ENCODE measurements around the gene ZC3H7A.

ZC3H7A gene

DNA sequence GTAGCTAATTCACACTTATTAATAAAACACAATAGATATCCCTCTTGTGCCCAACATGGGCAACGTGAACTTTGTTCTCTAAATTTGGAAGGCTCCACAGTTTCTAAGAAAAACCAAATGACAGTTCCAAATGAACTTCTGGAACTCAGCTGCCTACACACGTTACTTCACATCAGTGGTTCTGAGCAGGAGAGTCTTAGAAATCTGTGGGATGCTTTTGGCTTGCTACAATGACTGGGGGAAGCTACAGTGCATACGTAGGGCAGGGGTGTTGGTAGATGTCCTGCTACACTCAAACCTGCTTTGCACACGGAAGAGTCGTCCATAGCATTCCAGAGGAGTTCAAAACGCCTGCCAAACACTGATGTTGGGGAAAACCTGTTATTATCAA, 62.4 kb downstream of the ZC3H7A start:
- FAIRE-seq, result no peak

DNA sequence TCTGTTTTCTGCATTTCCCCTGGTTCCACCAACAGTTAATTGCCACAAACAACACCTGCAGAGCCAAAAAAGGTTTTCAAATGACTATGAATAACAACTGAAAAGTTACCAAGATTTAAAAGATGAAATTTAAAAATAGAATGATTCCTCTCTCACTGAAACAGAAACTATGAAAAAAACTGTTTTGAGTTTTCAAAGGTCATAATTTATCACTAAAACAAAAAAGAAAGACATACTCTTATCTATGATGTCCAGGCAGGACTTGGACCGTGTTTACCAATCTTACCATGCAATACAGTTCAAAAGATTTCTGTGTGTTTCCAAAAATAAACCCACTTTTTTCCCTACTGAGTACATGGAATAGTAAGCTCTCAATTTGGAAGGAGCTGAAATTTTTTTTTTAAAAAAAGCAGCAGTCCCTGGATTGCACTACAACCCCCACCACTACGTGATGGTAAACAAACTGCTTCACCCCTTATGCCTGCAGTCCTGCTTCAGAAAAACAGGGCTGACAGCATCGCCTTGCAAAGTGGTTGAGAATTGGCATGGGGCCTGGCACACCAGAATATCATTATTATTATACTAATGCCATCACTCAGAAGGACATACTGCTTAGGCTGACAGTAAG, 62.9 kb downstream of the ZC3H7A start:
- FAIRE-seq, result no peak

DNA sequence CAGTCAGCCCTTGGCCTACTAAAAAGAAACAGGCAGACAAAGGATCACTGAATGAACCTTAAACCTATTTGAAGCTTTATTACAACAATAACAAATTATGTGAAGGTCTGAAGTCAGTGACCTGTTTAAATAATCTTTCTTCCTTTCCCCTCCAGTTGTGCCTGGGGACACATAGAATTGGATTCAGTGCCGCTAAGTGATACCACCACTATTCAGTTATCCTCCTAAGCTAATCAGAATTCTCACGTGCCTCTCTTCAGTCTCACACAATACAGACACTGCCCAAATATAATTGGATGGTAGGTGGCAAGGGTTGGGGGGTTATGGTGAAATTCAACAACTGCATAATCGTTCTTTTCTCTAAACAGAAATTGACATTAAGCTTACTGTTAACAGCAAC, 65.8 kb downstream of the ZC3H7A start:
- no peak for FAIRE-seq

DNA sequence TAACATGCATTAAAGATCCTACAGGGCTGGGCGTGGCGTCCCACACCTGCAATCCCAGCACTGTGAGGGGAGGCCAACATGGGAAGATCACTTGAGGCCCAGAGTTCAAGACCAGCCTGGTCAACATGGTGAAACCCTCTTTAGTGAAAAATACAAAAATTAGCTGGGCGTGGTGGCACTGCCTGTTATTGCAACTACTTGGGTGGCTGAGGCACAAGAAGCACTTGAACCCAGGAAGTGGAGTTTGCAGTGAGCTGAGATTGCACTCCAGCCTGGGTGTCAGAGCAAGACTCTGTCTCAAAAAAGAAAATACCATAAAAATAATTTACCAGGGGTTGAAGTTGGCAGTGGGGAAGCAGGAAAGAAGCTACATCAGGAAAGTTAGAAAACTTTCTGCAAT, 67.3 kb downstream of the ZC3H7A start:
- no peak for FAIRE-seq

DNA sequence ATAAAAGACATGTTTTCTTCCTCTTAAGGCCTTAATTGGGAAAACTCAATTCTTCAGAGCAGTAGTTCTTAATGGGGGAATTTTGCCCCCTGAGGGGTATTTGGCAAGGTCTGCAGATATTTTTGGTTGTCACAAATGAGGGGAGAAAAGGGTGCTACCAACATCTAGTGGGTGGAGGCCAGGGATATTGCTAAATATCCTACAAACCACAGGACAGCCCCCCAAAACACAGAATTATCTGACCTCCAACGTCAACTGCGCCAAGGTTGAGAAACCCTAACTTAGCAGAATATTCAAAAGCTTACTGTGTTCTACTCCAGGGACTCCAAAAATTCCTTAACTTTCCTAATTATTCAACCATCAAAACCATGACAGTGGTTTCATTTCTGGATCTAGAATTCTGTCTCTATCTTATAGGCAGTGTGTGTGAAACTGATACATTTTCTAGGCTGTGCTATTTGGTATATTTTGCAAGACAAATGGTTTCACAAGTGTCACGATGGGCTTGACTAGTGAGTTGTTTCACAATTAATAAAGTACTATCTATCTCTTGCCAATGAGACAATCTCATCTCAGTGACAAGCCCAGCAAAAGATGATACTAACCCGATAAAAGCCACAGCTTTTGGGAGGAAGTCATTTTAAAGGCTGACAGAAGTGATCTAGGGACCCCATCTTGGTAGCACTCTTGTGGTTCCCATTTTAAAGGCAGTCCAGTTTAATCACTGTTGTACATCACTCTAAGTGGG, 69.1 kb downstream of the ZC3H7A start:
- no peak for FAIRE-seq

DNA sequence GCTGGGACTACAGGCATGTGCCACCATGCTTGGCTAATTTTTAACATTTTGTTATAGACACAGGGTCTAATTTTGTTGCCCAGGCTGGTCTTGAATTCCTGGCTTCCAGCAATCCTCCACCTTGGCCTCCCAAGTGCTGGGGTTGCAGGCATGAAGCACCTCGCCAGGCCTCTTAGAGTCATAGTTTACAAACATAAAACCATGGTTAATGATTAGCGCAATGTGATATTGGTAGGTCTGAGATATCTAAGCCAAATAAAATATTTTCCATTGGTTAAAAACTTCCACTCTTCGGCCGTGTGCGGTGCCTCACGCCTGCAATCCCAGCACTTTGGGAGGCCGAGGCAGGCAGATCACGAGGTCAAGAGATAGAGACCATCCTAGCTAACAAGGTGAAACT, 71.0 kb downstream of the ZC3H7A start:
- no peak for FAIRE-seq

DNA sequence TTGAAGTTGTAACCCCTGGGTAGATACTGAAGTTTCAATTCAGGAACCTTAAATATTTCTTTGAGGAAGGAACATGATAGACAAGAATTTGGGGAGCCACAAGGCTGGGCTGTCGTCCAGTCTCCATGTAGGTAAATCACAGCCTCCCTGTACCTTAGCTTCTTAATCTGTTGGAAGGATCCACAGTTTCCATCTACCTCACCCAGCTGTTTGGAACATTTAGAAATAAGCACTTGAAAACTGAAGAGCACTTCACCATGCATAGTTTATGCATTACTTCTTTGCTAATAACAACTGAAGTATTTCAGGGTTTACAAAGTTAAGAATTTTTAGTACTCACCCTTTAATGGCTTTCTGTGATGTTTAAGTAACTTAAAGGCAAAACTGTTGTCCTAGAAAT, 71.6 kb downstream of the ZC3H7A start:
- no peak for FAIRE-seq

DNA sequence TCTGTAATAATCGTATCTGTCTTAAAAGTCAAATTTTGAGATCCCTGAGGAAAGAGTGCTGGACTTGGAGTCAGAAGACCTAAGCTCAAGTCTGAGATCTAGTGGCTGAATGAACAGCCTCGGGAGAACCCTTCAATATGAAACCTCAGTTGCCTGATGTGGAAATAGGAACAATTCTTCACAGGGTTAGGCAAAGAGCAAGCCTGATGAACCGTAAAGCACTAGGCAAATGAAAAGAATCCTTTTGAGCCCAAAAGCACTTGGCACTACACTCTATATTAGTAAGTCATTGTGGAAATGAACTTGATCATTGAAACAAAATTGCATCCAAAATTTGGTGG, 74.6 kb downstream of the ZC3H7A start:
- FAIRE-seq, result no peak

DNA sequence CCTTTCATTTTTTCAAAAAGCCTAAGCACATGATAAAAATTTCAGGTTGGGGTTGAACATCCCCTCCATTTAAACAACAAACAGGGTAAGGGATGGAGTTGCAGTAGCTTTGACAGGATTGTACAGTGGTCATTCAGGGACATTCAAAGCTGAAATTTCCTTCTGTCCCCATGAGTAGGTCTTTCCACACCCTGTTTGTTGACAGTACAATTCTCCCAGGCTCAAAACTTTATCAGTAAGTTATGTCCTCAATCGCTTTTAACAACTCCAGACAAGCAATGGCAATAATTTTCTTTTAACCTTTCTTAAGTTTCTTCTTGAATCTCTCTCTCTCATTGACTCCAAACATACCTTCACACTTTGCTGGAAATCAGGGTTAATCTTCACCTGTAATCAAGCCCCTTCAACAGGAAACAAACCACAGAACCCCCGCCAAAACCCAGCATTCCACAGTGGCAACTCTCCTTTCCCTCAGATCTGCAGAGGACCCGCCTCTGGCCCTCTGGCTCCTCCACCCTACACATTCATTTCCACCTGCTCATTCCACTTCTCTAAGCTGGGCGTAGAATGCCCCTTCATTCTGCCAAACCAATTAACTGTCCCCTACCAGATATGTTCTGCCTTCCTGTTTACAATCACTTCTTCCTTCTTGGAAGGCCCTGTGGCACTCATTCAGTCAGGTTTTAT, 75.1 kb downstream of the ZC3H7A start:
- FAIRE-seq, result no peak

DNA sequence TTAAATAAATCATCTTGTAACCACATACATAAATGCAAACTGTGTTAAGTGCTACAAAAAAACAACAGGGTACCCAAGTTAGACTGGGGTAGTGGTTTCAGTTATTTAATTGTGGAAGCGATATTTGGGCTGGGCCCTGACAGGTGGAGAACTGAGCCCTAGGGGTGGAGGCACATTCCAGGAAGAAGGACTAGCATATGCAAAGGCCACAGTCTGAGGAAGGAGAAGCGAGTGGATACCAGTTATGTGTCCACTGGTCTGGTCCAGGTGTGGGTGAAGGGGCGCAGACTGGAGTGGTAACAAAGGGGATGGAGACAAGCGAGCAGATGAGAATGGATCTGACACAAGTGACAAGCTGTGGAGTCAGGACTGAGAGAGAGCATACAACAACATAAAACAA, 77.3 kb downstream of the ZC3H7A start:
- no peak for FAIRE-seq

DNA sequence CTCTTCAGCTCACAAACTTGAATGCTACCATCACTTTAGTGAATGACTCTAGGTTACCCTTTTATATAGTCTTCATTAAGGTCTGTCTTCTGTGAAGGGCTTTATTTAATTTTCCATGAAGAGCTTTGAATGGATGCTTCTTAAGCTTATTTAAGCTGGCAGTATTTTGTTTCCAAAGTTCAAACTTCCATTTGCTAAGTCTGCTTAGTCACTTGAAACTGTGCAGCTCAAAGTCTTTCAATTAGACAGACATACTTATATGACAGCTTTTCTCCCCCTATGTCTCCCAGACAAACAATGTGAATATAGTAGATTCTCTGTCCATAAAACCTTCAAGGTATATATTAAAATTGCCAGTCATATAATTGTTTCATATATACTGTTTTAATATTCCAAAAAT, 77.9 kb downstream of the ZC3H7A start:
- no peak for FAIRE-seq

DNA sequence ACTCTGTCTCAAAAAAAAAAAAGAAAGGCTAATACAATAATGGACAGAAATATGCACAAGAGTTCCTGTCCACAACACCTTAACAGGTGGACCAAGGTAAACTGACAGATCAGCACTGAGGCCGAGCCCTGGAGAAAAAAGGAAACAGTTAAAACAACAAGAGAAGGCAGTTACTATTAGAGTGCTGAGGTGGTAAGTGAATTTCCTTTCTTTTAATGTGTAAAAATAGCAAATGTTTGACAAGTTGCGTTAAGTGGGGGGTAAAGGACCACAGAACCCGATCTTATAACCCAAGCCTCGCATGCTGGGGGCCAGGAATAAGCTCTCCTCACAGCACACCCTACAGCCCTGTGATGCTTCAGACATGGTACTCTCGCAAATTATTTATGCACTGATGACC, 79.2 kb downstream of the ZC3H7A start:
- no peak for FAIRE-seq

DNA sequence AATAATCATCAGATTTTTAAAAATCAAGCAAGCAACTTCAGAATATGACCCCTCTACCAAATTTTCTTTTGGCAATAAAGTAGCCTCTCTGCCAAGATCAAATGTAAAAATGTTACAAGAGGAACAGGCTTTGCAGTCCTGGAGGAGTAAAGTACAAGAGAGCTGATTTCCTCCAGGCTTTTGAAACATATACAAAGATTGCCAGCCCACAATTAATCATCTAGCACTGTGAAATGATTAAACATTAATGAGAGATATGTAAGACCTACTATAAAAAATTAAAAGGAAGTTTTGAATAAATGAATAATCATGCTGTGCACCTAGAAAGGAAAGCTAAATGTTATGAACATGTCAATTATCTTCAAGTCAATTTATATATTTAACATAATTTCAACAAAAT, 80.7 kb downstream of the ZC3H7A start:
- FAIRE-seq, result no peak

DNA sequence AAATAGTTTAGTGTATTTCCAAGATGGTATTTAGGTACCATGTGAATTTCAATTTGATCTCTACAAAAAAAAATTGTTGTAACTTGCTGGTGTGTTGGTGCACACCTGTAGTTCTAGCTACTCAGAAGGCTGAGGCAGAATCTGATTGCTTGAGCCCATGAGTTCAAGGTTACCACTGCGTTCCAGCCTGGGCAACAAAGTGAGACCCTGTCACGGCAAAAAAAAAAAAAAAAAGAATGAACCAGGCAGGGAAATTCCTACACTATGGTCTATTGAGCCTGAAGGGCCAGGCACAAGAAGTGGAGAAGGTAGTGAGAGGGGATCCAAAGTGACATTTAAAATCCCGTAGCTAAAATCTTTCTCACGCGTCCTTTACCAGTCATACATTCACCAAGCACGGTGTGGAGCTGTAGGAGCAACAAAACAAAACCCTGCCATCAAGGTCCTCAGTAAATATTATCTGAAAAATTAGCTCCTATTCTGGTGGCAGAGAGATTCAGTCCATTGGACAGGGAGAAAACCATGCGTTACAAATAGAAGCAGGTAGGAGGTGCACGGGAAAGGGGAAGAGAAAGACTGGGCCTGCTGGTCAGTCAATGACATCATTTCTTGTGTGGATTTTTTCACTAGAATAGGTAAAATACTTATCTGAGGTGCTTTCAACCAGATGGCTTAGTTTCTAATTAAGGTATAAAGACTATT, 81.7 kb downstream of the ZC3H7A start:
- FAIRE-seq, result no peak

DNA sequence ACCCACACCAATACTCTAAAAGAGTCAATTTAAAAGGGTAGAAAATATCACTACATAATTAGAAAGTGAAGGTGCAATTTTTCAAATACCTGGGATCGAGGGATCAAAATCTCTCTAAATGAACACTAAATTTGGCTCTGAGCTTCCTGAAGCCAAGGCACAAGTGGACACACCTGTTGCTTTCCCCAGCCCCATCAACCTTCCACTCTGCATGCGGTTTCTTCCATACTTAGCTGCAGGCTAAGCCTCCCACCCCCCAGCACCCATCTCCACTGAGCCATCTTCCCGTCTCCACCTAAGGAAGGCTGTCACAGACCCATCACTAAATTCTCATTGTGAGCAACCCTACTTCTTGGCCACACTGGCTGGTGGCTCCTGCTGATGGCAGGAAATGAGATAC, 84.9 kb downstream of the ZC3H7A start:
- no peak for FAIRE-seq

DNA sequence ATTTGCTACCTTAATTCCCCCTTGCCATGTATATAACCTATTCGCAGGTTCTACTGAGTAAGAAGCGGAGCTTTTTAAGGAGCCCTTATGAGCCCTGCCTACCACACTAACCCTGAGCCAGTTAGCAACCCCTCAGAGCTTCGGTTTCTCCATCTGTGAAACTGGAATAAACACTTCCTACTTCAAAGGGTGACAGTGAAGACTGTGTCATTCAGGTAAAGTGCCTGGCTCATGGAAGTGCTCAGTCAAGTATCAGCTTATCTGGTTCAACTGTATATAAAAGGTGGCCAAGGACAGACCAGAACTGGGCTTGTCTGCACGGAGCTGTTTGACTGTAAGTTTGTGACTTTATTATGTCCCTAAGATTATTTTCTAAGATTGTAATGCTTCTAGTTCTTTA, 85.4 kb downstream of the ZC3H7A start:
- no peak for FAIRE-seq

DNA sequence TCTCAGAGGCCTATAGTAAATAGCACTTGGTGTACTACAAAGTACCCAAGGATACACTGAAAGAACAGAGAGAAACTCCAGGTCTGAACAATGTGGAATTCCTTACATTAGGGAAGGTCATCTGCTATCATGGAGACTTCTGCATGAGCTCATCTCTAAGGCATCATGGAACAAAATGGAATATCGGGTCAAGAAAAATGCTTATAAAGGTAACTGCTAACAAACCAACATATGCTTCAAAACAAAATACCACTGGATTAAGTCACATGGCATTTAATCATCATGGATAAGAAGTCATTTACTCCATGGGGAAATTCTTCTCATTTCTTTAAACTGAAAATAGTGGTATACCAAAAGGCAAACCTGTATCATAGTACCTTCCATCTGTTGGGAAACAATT, 88.6 kb downstream of the ZC3H7A start:
- no peak for FAIRE-seq

DNA sequence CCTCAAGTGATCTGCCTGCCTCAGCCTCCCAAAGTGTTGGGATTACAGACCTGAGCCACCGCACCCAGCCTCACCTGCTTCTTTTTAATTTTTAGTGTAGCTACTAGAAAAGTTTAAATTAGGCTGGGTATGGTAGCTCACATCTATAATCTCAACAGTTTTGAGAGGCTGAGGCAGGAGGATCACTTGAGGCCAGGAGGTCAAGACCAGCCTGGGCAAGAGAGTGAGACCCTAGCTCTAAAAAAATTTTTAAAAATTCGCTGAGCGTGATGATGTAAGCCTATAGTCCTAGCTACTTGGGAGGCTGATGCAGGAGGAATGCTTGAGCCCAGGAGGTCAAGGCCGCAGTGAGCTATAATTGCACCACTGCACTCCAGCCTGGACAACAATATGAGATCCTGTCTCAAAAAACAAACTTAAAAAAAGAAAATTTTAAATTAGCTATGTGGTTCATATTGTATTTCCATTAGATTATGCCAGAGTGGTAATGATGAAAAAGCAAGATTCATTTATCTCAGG, 89.3 kb downstream of the ZC3H7A start:
- FAIRE-seq, result no peak

DNA sequence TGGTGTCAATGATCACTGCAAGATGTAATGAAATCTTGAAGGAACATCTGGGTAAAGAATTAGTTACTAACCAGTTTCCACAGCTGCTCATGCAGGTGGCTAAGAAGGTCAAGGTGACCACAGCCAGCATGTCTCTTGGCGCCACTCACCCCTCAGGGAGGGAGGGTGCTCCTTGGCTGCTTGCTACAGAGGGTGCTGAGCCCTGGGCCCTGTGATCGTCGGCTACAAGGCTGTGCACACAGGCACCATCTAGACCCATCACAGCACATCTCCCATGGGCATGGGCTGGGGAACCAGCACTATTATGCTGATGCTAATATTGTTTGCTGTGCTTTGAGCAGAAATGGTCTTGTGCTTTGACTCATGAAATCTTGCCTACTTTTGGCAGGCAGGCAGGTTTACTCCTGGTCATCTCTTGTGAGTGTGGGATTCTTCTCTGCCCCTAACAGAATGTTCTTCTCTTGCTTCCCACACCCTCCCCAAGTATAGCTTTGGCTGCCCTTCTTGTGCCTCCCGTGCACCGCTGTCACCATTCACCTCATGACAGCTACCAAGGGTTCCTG, 90.8 kb downstream of the ZC3H7A start:
- FAIRE-seq, result no peak

DNA sequence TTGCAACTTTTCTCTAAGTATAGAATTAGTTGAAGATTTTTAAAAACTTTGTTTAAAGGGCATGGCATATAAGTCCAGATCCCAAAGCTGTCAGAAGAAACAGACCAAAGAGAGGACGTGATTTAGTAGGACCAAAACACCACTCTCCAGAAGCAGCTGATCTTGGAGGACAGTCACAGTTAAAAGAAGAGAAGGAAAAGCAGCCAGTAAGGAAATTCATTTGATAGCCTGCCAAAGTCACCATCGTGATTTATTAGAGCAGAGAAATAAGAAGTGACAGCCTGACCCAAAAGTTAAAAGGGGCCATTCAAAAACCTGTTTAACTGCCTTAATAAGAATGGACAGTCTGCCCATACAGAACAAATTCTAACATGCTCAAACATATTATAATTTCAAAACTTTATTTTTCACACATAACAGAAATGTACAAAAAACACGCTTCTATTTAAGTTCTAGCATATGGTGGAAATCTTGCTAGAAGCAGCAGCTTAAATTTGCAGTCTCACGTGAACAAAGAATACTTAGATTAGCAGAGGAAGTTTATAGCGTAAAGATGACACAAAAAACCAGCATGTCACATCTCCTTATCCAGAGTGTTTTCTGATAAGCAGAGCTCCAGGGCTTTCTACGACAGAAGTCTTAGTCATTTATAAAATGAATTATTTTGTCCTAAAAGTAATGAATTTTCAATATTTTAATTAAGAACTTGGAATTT, 91.6 kb downstream of the ZC3H7A start:
- FAIRE-seq, result no peak
